Panc1 (cell line): ENCODE results near the gene NPHP4.

Source experiments
- CTCF ChIP-seq: fragments of 450-650 bp; IDR thresholded peaks from 2 replicates; pipeline ENCODE4 v1.5.1; 2017; ENCODE audit warnings: mild to moderate bottlenecking
- POLR2AphosphoS5 ChIP-seq: IDR thresholded peaks from 2 replicates; pipeline ENCODE4 v1.6.1; 2012; ENCODE audit warnings: mild to moderate bottlenecking, low read depth, low read length, moderate library complexity
- REST ChIP-seq, 2 experiments: IDR thresholded peaks; 2 replicates each; pipeline ENCODE4 v1.6.1; 2011 to 2012; ENCODE audit warnings: low read depth in 2 of 2, control low read depth in 1 of 2, low read length in 1 of 2, mild to moderate bottlenecking in 1 of 2, moderate library complexity in 1 of 2; ENCODE audit not compliant: insufficient read depth in 1 of 2
- SIN3A ChIP-seq: IDR thresholded peaks from 2 replicates; pipeline ENCODE4 v1.6.1; 2012; ENCODE audit warnings: low read depth, mild to moderate bottlenecking, low read length, moderate library complexity, borderline replicate concordance; ENCODE audit not compliant: insufficient read depth
- TCF7L2 ChIP-seq: IDR thresholded peaks from 2 replicates; pipeline ENCODE4 v1.6.1; 2011; ENCODE audit warnings: mild to moderate bottlenecking, low read depth, low read length, inconsistent platforms

GRCh38 chr1:5965586-5966131 is 26.6 kb downstream of the NPHP4 start:
- no peak for TF ChIP-seq CTCF
- TF ChIP-seq POLR2AphosphoS5: no peak
- no peak for TF ChIP-seq REST (IDR thresholded peaks at IDR 0.05; ENCODE audit: insufficient read depth in 1 of 2, low read depth in 2 of 2, low read length in 1 of 2)
- TF ChIP-seq SIN3A: no peak
- TF ChIP-seq TCF7L2: no peak
